Measurements from ENCODE around the gene PMPCA.
A peak's percentile ranks its signal among the peaks of the same experiment; 100 is the strongest.

PMPCA gene

GRCh38 chr9:136386018-136386417 lies 24.4 kb upstream of the PMPCA start:
- no peak for TF ChIP-seq CTCF (conservative IDR thresholded peaks at IDR 0.05; ENCODE audit: control insufficient read depth, insufficient read depth, low read depth, low read length)
- peak; percentile 18 for DNase-seq (ENCODE audit: low read depth)

GRCh38 chr9:136387217-136387616 lies 23.2 kb upstream of the PMPCA start:
- TF ChIP-seq CTCF (conservative IDR thresholded peaks at IDR 0.05; ENCODE audit: control insufficient read depth, insufficient read depth, low read depth, low read length), result no peak
- no peak overlapping the region for H3K4me3 ChIP-seq (ENCODE audit: control insufficient read depth, low read depth, low read length)
- DNase-seq (ENCODE audit: low read depth), result no peak

More at GRCh38 chr9:136386018-136386417, 24.4 kb upstream of the PMPCA start:
- no peak overlapping the region for H3K4me3 ChIP-seq (ENCODE audit: control insufficient read depth, low read depth, low read length)

- H3K4me3 ChIP-seq (ENCODE audit: control insufficient read depth, low read depth, low read length), result no peak overlapping the region
- TF ChIP-seq CTCF (conservative IDR thresholded peaks at IDR 0.05; ENCODE audit: control insufficient read depth, insufficient read depth, low read depth, low read length), result no peak
- DNase-seq (ENCODE audit: low read depth), result no peak
These were observed 21.1 kb upstream of the PMPCA start for GRCh38 chr9:136389396-136389795.

DNA sequence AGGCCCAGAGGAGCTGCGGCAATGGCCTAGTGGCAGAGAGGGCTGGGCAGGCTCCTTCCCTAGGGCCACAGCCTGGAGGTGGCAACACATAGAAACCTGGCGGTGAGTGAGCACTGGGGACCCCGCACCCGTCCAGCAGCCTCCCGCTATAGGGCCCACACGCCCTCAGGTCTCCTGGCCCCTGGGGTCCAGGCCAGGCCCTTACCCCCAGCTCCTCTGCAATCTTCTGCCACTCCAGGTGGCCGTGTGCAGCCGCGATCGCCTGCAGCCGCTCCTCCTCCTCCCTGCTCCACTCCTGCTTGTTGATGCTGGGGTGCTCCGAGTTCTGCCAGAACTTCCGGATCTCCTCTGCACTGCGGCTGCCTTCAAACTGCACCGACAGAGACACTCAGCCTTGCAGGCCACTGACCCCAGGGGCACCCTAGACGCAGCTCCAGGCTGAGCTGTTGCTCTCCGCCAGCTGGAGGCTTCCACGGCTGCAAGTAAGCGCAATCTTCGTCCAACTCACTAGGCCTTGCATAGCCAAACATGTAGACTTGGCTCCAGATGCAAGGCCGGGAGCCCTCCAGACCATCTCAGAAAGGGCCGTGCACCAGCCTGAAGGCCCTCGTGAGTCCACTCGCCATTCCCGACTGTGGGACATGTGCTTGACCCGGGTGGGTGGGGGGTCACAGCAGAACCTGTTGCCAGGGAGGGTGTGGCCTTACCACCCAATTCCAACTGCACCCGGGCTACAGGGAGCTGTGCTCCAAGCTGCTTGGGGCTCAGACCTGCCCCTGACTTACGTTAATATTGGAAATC lies 18.5 kb upstream of the PMPCA start:
- H3K4me3 ChIP-seq (ENCODE audit: control insufficient read depth, low read depth, low read length), result no peak overlapping the region
- no peak for DNase-seq (ENCODE audit: low read depth)
- TF ChIP-seq CTCF (conservative IDR thresholded peaks at IDR 0.05; ENCODE audit: control insufficient read depth, insufficient read depth, low read depth, low read length), result no peak

GRCh38 chr9:136392538-136393449 lies 17.7 kb upstream of the PMPCA start:
- TF ChIP-seq CTCF (conservative IDR thresholded peaks at IDR 0.05; ENCODE audit: control insufficient read depth, insufficient read depth, low read depth, low read length), result no peak
- H3K4me3 ChIP-seq (ENCODE audit: control insufficient read depth, low read depth, low read length), result no peak overlapping the region
- peak; percentile 34 for DNase-seq (ENCODE audit: low read depth)

DNA sequence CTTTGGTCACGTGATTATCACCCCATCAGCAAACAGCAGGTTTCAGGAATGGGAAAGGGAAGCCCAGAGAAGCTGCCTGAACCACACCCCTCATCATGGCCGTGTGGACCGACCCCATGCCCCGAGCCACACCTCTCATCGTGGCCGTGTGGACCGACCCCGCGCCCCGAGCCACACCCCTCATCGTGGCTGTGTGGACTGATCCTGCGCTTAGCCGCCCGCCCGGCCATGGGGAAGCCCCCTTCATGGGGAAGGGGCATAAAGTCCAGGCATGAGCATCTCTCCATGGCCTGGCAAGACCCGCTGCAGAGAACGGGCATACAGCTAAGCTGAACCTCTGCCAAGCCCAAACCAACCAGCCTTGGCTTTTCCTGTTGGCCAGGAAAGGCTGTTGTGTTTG lies 16.9 kb upstream of the PMPCA start:
- TF ChIP-seq CTCF (conservative IDR thresholded peaks at IDR 0.05; ENCODE audit: control insufficient read depth, insufficient read depth, low read depth, low read length), result no peak
- DNase-seq (ENCODE audit: low read depth), result no peak

More for the DNA sequence above, 16.9 kb upstream of the PMPCA start:
- H3K4me3 ChIP-seq (ENCODE audit: control insufficient read depth, low read depth, low read length), result no peak overlapping the region

All from fibroblast of mammary gland (primary cell).